ENCODE measurements around the gene TWSG1.

- TF ChIP-seq CTCF (IDR thresholded peaks at IDR 0.05), result no peak
- TF ChIP-seq POLR2A (IDR thresholded peaks at IDR 0.05), result no peak
Observed at GRCh38 chr18:9413576-9413975, 79.0 kb downstream of the TWSG1 start.

Measured in esophagus squamous epithelium (tissue), 4 donors.